KMS-11 (cell line): ENCODE results near the gene CYP4F8.

Source experiments
- H2AFZ ChIP-seq: fragments of 200-600 bp; sonication (generic); 2 replicates; pipeline ENCODE4 v1.6.1; 2016; ENCODE audit warnings: antibody characterized with exemption, mixed run types, low read depth
- H3K27ac ChIP-seq: fragments of 200-600 bp; sonication (generic); 2 replicates; pipeline ENCODE4 v1.6.1; 2016; ENCODE audit warnings: mild to moderate bottlenecking, mixed run types
- H3K27me3 ChIP-seq: fragments of 200-600 bp; sonication (generic); 2 replicates; pipeline ENCODE4 v1.6.1; 2017; ENCODE audit warnings: mild to moderate bottlenecking, low read depth, mixed run types, moderate library complexity; ENCODE audit not compliant: insufficient read depth
- H3K36me3 ChIP-seq: fragments of 200-600 bp; sonication (generic); 2 replicates; pipeline ENCODE4 v1.6.1; 2017; ENCODE audit warnings: mild to moderate bottlenecking, mixed run types; ENCODE audit not compliant: insufficient read depth
- H3K4me1 ChIP-seq: fragments of 200-600 bp; sonication (generic); 2 replicates; pipeline ENCODE4 v1.6.1; 2016; ENCODE audit warnings: mild to moderate bottlenecking, low read depth, mixed run types; ENCODE audit not compliant: poor library complexity, severe bottlenecking
- H3K4me2 ChIP-seq: fragments of 200-600 bp; sonication (generic); 2 replicates; pipeline ENCODE4 v1.7.0; 2016; ENCODE audit warnings: mild to moderate bottlenecking, mixed run types
- H3K4me3 ChIP-seq: fragments of 200-600 bp; sonication (generic); IDR thresholded peaks from 2 replicates; pipeline ENCODE4 v1.6.1; 2017; ENCODE audit warnings: low read depth, low read length, mixed read lengths; ENCODE audit not compliant: insufficient read depth
- H3K79me2 ChIP-seq: fragments of 200-600 bp; sonication (generic); 2 replicates; pipeline ENCODE4 v1.6.1; 2016; ENCODE audit warnings: low read depth, mixed run types; ENCODE audit not compliant: insufficient read depth
- H3K9ac ChIP-seq: fragments of 200-600 bp; sonication (generic); 2 replicates; pipeline ENCODE4 v1.6.1; 2016; ENCODE audit warnings: mild to moderate bottlenecking, mixed run types
- H4K20me1 ChIP-seq: fragments of 200-600 bp; sonication (generic); 2 replicates; pipeline ENCODE4 v1.6.1; 2016; ENCODE audit warnings: mild to moderate bottlenecking, mixed run types; ENCODE audit not compliant: insufficient read depth
- TF ChIP-seq, protein P1 (sequence below): fragments of 200-600 bp; sonication (generic); conservative IDR thresholded peaks from 2 replicates; pipeline ENCODE4 v1.6.1; 2017; ENCODE audit warnings: low read depth, mild to moderate bottlenecking, antibody characterized with exemption, low read length, moderate library complexity, mixed read lengths

Gene CYP4F8

DNA sequence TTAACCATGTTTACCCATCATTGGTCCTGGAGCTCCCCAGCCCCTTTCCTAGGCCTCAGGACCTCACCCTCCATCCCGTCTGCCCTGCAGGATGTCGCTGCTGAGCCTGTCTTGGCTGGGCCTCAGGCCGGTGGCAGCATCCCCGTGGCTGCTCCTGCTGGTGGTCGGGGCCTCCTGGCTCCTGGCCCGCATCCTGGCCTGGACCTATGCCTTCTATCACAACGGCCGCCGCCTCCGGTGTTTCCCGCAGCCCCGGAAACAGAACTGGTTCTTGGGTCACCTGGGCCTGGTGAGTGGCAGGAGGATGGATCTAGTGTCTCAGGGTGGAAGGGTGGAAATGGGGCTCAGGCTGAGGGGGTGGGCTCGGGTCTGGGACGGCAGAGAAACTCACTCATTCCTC lies 508 bp downstream of the CYP4F8 start:
- H3K36me3 ChIP-seq = no peaks in the 10 kb centered on the region
- H4K20me1 ChIP-seq = no peaks in the 10 kb centered on the region
- peaks cover 8% of the 10 kb centered on the region; the same call in 1 of the 2 replicates for H3K27me3 ChIP-seq
- no peak overlapping the region for H3K9ac ChIP-seq
- no peak overlapping the region for H3K4me3 ChIP-seq
- TF ChIP-seq, protein P1, sequence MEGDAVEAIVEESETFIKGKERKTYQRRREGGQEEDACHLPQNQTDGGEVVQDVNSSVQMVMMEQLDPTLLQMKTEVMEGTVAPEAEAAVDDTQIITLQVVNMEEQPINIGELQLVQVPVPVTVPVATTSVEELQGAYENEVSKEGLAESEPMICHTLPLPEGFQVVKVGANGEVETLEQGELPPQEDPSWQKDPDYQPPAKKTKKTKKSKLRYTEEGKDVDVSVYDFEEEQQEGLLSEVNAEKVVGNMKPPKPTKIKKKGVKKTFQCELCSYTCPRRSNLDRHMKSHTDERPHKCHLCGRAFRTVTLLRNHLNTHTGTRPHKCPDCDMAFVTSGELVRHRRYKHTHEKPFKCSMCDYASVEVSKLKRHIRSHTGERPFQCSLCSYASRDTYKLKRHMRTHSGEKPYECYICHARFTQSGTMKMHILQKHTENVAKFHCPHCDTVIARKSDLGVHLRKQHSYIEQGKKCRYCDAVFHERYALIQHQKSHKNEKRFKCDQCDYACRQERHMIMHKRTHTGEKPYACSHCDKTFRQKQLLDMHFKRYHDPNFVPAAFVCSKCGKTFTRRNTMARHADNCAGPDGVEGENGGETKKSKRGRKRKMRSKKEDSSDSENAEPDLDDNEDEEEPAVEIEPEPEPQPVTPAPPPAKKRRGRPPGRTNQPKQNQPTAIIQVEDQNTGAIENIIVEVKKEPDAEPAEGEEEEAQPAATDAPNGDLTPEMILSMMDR = no peak
- no peak overlapping the region for H3K27ac ChIP-seq
- H3K4me1 ChIP-seq = no peaks in the 10 kb centered on the region
- H3K4me2 ChIP-seq = no peak overlapping the region
- no peaks in the 10 kb centered on the region for H3K79me2 ChIP-seq
- no peak overlapping the region for H2AFZ ChIP-seq

DNA sequence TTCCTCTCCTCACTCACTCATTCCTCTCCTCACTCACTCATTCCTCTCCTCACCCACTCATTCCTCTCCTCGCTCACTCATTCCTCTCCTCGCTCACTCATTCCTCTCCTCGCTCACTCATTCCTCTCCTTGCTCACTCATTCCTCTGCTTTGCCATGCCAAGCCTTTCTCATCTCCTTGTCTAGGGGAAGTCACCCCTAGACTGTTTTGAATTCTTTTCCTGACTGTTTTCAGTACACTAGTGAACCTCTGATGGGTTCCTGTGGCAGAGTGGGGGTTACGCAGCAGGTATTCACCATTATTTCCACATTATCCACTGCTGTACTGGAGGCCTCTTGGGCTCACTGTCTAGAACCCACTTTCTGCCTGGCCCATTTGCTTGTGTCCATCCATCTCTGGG lies 1.2 kb downstream of the CYP4F8 start:
- no peak overlapping the region for H3K27ac ChIP-seq
- no peak overlapping the region for H2AFZ ChIP-seq
- no peak overlapping the region for H3K4me2 ChIP-seq
- H3K36me3 ChIP-seq = no peaks in the 10 kb centered on the region
- no peak overlapping the region for H3K4me3 ChIP-seq
- H4K20me1 ChIP-seq = no peaks in the 10 kb centered on the region
- H3K27me3 ChIP-seq = peaks cover 3% of the 10 kb centered on the region; the same call in 1 of the 2 replicates
- H3K79me2 ChIP-seq = no peaks in the 10 kb centered on the region
- no peak overlapping the region for H3K9ac ChIP-seq
- H3K4me1 ChIP-seq = no peaks in the 10 kb centered on the region
- TF ChIP-seq, protein P1 = no peak

DNA sequence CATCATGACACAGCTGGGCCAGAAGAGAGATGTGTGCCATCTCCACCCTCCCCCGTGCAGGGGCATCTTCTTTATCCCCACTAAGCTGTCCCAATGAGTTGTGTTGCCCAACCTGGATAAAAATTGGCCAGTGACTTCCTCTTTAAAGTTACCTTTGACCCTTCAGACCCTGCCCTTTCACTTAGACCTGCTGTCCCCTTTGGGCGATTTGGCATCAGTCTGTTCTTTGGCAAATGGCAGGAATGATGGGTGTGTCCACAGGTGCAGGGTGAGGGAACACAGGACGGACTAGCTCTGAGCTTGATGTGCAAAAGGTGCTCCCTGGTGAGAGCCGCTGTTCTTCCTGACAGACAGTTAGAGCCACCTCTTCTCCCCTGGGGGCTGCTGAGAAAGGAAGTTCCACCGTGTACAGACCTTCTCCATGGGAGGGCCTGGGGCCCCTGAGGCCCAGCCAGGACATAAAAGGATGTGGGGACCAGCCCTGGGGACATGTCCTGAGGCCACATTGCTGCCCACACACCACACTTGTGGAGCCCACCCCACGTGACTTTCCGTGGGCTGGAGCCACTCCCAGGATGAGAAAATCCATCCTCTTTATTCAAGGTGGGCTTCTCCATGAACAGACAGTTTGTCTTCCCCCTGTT lies 1.7 kb downstream of the CYP4F8 start:
- H3K79me2 ChIP-seq = no peaks in the 10 kb centered on the region
- no peak overlapping the region for H3K9ac ChIP-seq
- no peak overlapping the region for H2AFZ ChIP-seq
- H3K27me3 ChIP-seq = no peaks in the 10 kb centered on the region; the same call in 1 of the 2 replicates
- no peak overlapping the region for H3K4me3 ChIP-seq
- no peaks in the 10 kb centered on the region for H3K4me1 ChIP-seq
- no peak overlapping the region for H3K4me2 ChIP-seq
- TF ChIP-seq, protein P1 = no peak
- no peaks in the 10 kb centered on the region for H3K36me3 ChIP-seq
- no peak overlapping the region for H3K27ac ChIP-seq
- no peaks in the 10 kb centered on the region for H4K20me1 ChIP-seq

DNA sequence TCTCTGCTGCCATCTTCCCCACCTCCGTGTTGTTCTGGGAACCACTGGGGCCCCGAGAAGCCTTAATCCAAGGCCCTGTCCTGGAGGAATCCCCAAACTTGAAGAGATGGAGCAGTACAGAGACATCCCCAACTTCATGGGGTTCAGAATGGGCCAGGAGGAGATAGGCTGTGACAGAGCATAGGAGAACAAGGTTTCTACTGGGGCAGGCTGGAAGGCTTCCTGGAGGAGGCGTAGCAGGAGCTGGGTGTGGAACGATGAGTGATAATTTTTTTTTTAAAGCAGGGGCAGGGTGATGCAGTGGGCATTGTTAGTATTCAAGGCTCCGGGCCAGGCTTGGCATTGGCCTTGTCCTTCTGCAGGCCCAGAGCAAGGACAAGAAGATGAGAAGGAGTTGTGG lies 3.3 kb downstream of the CYP4F8 start:
- Histone ChIP-seq H4K20me1 (no peaks in the 10 kb centered on the region), H3K27me3 (no peaks in the 10 kb centered on the region; the same call in 1 of the 2 replicates), H2AFZ (no peak overlapping the region)

More for the DNA sequence above, 3.3 kb downstream of the CYP4F8 start:
- TF ChIP-seq, protein P1 = no peak
- H3K4me3 ChIP-seq = no peak overlapping the region
- H3K79me2 ChIP-seq = no peaks in the 10 kb centered on the region
- no peak overlapping the region for H3K9ac ChIP-seq
- H3K36me3 ChIP-seq = no peaks in the 10 kb centered on the region
- H3K4me2 ChIP-seq = no peak overlapping the region
- no peaks in the 10 kb centered on the region for H3K4me1 ChIP-seq
- no peak overlapping the region for H3K27ac ChIP-seq
